Fibroblast of the aortic adventitia (primary cell): ENCODE results near the gene CNTN3. TPM values are rescaled to one million over a fixed set of nuclear protein-coding genes. Genes with fewer than 3 reads are reported as not detected.

Experiments
- DNase-seq: peaks from one replicate; pipeline ENCODE4 v3.0.0-alpha.2; 2010; ENCODE audit warnings: low read depth
- H3K4me3 ChIP-seq: 2 replicates; pipeline ENCODE4 v1.5.1; 2011; ENCODE audit warnings: low read depth, mild to moderate bottlenecking, control low read depth, low read length, moderate library complexity
- CTCF ChIP-seq: IDR thresholded peaks from 2 replicates; pipeline ENCODE4 v1.5.1; 2011; ENCODE audit warnings: mild to moderate bottlenecking, low read length, control low read depth, inconsistent platforms; ENCODE audit not compliant: insufficient read depth
- total RNA-seq: library from RNA; depleted of rRNA; stranded (reverse); fragments of >200 nt; gene quantifications from 2 replicates; pipeline ENCODE4 v1.2.3, GENCODE V29; 2012; ENCODE audit warnings: low replicate concordance

CNTN3 gene
- total RNA-seq = 0.74 and 2.4 TPM in 2 replicates

- no peak for TF ChIP-seq CTCF
- DNase-seq = peak; percentile 36
- H3K4me3 ChIP-seq = peak within 1 kb of the TSS; percentile 74
These were observed at the start of gene CNTN3 for GRCh38 chr3:74614107-74614967. TSS of gene CNTN3 (minus strand) at chr3:74614659. CDS start at chr3:74521112, 93,547 bp downstream.

- no peak for DNase-seq
- no peak for TF ChIP-seq CTCF
- H3K4me3 ChIP-seq = no peak overlapping the region
These were observed 48.7 kb upstream of the CNTN3 start for GRCh38 chr3:74663178-74663577.

- TF ChIP-seq CTCF = no peak
- H3K4me3 ChIP-seq = no peak overlapping the region
- no peak for DNase-seq
These were observed 47.2 kb upstream of the CNTN3 start for GRCh38 chr3:74661672-74662071.

GRCh38 chr3:74651885-74652284 is 37.4 kb upstream of the CNTN3 start:
- no peak overlapping the region for H3K4me3 ChIP-seq
- no peak for DNase-seq
- no peak for TF ChIP-seq CTCF

- no peak overlapping the region for H3K4me3 ChIP-seq
- DNase-seq = peak; percentile 18
- TF ChIP-seq CTCF = no peak
These were observed 36.8 kb upstream of the CNTN3 start for GRCh38 chr3:74651292-74651691.

GRCh38 chr3:74648107-74648506 is 33.6 kb upstream of the CNTN3 start:
- no peak for TF ChIP-seq CTCF
- no peak for DNase-seq
- no peak overlapping the region for H3K4me3 ChIP-seq

GRCh38 chr3:74646094-74646493 is 31.6 kb upstream of the CNTN3 start:
- DNase-seq = no peak
- TF ChIP-seq CTCF = no peak

More at GRCh38 chr3:74646094-74646493, 31.6 kb upstream of the CNTN3 start:
- H3K4me3 ChIP-seq = no peak overlapping the region
